ENCODE results near the gene HOXC13.

The HOXC13 gene

DNA sequence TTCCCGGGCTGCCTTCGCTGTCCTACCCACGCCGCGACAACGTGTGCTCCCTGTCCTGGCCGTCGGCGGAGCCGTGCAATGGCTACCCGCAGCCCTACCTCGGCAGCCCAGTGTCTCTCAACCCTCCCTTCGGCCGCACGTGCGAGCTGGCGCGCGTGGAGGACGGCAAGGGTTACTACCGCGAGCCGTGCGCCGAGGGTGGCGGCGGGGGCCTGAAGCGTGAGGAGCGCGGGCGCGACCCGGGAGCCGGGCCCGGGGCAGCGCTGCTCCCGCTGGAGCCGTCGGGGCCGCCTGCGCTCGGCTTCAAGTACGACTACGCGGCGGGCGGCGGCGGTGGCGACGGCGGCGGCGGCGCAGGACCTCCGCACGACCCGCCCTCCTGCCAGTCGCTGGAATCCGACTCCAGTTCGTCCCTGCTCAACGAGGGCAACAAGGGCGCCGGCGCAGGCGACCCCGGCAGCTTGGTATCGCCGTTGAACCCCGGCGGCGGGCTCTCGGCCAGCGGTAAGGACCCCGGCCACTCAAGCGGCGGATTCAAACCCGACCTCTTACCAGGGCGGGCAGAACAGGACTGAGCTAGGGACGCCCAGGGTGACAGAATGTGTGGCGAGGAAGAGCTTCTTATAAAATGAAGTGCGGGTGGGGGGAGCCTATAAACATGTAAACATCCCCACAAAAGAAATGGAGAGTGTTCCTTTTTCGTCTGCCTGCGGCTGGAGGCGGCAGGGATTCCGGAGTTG is 16.6 kb downstream of the HOXC13 start:
- no peak for DNase-seq

DNA sequence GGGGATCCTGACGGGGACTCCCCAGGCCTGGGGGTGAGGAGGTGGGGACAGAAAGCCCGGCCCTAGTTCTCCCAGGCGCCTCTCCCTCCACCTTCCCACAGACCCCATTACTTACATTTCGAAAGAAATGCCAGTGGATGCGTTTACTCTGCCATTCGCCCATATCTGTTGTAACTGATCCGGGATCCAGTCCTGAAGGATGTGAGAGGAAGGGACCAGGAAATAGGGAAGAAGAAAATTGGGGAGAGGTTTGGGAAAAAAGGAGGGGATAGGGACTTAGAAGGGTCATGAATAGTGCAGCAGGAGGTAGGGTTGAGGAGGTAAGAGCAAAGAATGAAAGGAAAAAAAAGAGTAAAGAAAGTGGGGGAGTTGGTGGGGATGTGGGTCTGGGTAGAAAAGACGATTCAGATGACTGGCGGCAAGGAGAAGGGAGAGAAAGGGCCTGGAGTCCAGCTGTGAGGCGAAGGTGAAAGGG is 17.2 kb downstream of the HOXC13 start:
- DNase-seq: no peak

DNA sequence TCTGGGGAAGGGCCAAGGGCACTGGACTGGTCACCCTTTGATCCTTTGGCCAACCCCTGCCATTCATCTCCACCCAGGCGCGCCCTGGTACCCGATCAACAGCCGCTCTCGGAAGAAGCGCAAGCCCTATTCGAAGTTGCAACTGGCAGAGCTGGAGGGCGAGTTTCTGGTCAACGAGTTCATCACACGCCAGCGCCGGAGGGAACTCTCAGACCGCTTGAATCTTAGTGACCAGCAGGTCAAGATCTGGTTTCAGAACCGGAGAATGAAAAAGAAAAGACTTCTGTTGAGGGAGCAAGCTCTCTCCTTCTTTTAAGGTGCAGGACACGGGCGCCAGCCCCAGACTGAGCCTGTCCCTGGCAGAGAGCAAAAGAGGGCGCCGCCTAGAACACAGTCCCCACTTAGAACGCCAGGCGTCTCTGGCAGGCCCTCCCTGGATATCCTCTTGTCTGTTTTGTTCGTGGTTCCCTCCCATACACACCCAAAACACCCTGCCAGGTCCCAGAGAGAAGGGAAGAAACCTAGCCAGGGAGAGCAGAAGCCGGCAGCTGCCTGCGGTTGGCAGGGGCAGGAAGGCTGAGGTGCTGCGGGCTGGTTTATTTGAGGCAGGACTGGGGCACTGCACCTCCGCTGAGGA is 17.7 kb downstream of the HOXC13 start:
- DNase-seq: no peak

DNA sequence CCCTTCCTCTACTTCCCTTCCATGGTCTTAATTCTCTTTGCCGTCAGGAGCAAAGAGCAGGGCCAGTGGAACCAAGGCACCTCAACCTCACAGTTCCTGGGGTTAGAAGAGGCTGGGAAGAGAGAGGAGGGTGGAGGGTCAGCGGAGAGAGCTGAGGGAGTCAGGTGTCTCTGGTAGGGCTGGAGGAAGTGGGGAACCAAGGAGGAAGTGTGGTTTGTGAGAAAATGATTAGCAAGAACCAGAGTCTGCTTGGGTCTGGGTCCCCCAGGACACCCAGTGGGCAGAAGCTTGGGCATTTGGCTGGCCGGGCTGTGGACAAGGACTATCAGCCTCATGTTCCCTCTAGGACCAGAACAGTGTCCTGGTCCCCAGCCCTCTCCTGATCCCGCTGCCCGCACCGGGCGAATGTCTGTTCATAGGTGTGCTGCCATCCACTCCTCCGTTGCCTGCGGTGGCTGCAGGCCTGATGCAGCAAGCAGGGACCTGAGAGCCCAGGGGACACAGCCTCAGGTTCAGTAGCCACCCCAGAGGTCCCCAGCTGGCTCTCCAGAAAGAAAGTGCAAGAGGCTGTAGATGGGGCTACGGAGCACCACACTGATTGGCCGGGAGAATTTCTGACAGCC is 18.4 kb downstream of the HOXC13 start:
- no peak for DNase-seq

DNA sequence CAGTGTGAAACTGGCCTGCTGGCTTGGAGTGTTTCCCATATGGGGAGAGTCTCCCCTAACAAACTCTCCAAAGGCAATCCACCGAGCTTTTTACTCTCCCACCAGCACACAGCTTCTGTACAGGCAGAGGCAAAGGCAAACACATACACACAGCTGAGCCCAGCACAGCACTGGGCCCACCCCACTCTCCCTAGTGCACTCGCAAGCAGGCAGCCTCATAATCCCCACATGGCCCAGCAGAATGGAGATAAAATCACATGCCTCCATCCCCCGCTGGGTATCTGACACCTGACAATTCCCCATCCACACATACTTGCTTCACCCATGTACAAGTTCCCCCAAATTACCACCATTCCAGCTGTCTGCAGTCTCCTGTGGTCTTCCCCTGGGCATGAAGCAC is 19.5 kb downstream of the HOXC13 start:
- DNase-seq: no peak

- DNase-seq: no peak
Measured at GRCh38 chr12:53959314-53959713, 20.7 kb downstream of the HOXC13 start.

DNA sequence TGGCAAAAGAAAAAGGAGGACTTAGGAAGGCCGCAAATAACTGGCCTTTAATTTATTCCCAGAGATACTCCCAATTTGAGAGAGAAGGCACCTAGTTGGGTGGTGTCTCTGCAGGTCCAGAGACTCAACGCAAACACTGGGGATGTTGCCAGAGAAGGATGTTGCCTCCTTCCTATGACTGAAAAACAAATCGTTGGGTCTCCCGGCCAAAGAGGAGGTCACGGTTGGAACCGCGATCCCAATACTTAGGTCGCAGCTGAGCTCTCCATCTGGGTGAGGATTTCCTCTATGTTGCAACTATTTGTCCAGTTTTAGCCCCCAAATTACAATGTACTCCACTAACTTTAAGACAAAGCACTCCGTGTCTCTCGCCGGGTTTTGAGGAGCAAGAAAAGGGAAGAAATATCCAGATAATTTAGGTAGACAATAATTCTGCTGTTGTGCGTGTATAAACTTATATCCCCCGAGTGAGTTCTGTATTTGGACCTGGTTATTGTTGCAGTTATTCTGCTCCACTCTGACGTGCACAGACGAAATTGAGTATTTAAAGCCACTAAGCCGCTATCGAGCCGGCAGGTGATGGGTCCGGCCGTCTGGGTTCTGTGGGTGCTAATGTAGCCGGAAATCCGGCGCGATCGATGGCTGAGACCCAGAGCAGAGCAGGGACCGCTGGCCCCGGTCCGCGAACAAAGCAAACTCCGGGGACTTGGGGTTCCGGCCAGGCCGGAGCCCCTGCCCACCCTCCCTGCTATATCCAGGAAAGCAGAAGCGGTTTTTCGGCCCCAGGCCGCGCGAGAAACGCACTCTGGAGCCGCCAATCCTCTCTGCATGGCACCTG is 21.8 kb downstream of the HOXC13 start:
- DNase-seq: no peak

DNA sequence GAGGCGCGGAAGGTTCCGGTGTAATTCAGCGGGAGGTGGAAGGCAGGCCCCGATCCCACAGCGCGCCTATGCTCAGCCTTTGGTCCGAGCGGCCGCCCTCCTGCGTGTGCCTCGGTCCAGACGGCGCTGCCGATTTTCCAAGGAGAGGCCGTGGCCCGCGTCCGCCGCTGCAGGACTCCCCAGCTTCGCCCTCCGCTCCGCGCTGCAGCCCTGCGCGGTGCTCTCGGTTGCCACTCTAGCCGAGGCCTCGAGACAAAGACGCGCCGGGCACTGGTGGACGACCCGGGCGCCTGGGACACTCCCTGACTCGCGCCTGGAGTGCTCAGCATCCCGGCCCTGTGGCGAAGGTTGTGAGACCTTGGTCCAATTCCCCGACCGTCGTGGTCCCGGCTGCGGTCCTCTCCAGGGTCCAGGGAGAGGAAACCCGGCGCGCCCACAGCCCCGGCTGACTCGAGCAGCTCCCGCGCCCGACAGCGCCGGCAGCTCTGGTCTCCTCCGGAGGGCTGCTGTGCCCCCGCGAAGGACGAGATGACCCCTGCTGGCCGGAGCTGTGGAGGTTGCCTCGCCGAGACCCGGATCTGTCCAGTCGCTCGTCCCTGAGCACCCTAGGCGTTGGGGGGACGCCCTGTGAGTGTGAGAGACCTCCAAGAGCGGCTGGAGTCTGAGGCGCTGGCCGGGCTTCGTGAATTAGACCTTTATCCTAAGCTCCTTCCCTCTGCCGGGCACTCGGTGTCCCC is 22.6 kb downstream of the HOXC13 start:
- no peak for DNase-seq

- DNase-seq: no peak
Measured at GRCh38 chr12:53963005-53963404, 24.4 kb downstream of the HOXC13 start.

DNA sequence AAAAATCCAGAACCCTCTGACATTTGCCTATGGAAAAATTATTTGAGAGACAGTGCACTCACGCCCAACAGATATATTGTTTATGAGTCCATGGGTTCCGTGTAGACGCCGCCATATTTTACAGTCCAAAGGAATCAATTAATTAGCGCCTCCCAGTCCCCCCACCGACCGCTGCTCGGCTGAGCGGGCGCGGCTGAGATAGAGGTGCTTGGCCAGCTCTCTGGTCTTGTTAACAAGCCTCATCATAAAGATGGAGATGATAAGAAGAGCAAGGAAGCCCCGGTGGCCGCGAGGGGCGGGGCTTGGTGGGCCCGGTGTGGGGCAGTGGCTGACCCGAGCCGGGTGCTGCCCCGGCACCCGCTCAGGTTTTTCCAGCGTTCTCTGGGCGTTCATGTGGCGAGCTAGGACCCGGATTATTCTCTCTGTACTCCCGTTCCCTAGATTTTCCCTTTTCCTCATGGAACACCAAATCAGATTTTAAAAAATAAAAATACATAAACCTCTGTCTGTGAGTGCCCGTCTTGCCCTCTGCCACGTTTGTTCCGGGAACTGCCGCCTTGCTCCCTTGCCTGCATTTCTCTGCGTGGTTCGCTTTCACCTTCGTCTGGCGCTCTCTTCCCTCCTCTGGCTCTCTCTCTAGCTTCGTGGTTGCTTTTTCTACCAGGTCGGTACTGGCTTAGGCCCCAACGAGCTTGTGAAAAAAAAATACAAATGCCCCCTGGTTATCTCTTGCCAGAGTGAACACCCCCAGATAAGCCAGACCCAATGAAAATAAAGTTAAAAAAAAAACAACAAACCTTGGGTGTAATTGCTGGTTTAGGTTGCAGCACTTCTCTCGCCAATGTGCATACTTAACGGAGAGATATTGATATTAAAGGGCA is 25.0 kb downstream of the HOXC13 start:
- no peak for DNase-seq

DNA sequence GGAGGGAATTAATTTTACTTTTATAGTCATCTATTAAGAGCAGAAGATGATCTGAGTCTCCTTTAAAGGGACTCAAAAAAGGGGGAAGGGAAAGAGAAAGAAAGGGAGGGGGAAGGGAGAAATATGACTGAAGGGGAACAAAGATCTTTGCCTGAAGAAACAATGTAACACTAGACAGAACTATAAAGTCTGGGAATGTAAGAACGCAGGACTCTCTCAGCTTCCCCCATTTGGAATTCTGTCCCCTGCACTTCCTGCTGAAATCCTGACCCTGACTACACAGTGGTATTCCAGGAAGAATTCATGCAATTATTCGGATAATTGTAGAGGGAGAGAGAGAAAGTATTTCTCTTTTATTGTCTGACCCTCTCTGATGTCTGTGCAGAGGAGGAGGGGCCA is 25.7 kb downstream of the HOXC13 start:
- no peak for DNase-seq

DNA sequence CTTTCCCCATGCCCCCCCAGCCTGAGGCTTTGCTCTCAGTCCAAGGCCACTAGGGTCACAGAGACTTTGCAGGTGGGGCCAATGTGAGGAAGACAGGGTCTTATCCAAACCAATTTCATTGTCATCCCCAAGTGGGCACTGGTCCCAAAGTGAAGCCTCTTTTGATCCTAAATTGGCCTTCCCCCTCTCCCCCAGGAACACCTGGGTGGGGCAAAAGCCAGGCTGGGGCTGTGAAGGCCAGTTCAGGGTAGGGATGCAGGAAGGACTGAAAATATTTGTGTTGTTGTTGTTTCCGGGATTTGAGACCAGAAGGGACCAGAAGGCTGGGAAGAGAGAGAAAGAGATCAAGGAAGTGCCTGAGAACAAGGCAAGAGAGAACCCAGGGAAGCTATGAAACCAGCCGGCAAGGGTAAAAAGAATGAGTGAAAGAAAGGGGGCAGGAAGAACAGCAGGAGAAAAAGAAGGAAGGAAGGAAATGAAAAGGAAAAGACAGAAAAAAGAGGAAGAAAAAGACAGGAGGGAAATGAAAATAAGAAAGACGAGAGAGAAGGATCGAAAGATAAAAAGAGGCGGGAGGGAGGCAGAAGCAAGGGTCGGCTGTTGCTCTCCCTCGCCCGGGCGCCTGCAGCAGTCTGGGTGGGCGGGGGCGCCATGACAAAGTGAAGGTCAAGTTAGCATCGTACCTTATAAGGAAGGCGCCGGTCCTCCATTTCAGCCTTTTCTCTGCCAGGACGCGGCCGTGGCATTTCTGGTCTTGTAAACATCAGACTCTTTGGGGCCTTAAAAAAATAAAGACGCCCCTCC is 26.9 kb downstream of the HOXC13 start:
- no peak for DNase-seq

- no peak for DNase-seq
Measured at GRCh38 chr12:53966085-53966384, 27.4 kb downstream of the HOXC13 start.

- no peak for DNase-seq
Measured at GRCh38 chr12:53966385-53967133, 27.9 kb downstream of the HOXC13 start.

DNA sequence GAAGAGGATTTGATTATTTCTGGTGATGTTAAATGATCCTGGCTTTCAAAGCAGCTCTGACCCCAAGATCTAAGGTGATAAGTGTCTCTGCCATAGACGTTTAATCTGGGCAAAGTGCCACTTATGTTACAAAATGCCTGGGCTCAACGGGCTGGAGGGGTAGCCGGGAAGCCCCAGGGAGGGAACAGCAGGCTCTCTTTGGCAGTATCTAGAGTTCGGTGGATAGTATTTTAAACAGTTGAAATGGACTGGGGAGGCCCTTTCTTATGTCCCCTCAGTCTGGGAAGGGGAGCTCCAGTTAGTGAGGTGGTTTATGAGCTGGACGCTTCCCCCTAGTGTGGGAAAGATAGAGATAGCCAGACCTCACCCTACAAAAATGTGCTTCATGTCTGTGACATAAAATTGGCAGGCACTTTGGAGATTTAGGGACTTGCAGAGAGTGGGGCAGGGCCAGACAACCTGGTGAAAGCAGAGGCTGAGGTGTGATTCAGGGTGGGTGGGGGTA is 28.8 kb downstream of the HOXC13 start:
- no peak for DNase-seq

GRCh38 chr12:53968214-53969127 is 29.8 kb downstream of the HOXC13 start:
- no peak for DNase-seq

GRCh38 chr12:53969588-53970259 is 31.1 kb downstream of the HOXC13 start:
- no peak for DNase-seq

DNA sequence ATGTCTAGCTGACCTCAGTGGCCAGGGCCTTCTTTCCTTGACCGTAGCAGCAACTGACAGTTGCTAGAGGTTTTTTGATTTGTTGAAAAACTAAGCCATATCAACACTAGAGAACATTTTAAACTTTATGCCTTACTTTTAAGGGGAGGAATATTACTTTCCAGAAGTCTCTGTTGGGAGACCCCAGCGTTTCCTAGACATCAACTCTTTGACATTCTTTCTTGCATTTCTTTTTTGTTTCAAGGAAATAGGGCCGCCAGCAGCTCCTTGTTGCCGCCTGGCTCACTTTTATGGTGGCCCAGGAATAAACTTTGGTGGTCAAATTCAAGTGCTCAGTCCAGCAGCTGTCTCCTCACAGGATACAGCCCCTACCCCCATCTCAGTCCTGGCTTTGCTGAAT is 31.8 kb downstream of the HOXC13 start:
- DNase-seq: no peak

Measured in NCI-H1105 (cell line).